NK-92 (cell line): ENCODE results near the gene CERT1.

Experiments used
- DNase-seq: peaks from one replicate; lab custom pipeline; 2025; ENCODE audit not compliant: unreplicated experiment; lab: John Stamatoyannopoulos, UW

CERT1 gene

GRCh38 chr5:75412111-75412990, 99.1 kb downstream of the CERT1 start:
- no peak for DNase-seq

- DNase-seq, result no peak
Observed at GRCh38 chr5:75405296-75405695, 106.1 kb downstream of the CERT1 start.

GRCh38 chr5:75395277-75395676, 116.2 kb downstream of the CERT1 start:
- DNase-seq, result no peak

- DNase-seq, result no peak
Observed at GRCh38 chr5:75389430-75389829, 122.0 kb downstream of the CERT1 start.

GRCh38 chr5:75387806-75388205, 123.6 kb downstream of the CERT1 start:
- DNase-seq, result no peak

- DNase-seq, result no peak
Observed at GRCh38 chr5:75384218-75384617, 127.2 kb downstream of the CERT1 start.

GRCh38 chr5:75381456-75381855, 130.0 kb downstream of the CERT1 start:
- no peak for DNase-seq

- no peak for DNase-seq
Observed at GRCh38 chr5:75380099-75380498, 131.3 kb downstream of the CERT1 start.

GRCh38 chr5:75375414-75375813, 136.0 kb downstream of the CERT1 start:
- no peak for DNase-seq

- DNase-seq, result no peak
Observed at GRCh38 chr5:75374394-75374814, 137.0 kb downstream of the CERT1 start.

- DNase-seq, result no peak
Observed at GRCh38 chr5:75373862-75374261, 137.6 kb downstream of the CERT1 start.

GRCh38 chr5:75368391-75368790, 143.0 kb downstream of the CERT1 start:
- DNase-seq, result no peak

- no peak for DNase-seq
Observed at GRCh38 chr5:75367401-75367800, 144.0 kb downstream of the CERT1 start.

GRCh38 chr5:75366787-75367186, 144.6 kb downstream of the CERT1 start:
- DNase-seq, result no peak

GRCh38 chr5:75365740-75366139, 145.7 kb downstream of the CERT1 start:
- no peak for DNase-seq

GRCh38 chr5:75364571-75365280, 146.7 kb downstream of the CERT1 start:
- DNase-seq, result no peak

- DNase-seq, result no peak
Observed at GRCh38 chr5:75363726-75364495, 147.5 kb downstream of the CERT1 start.

GRCh38 chr5:75363111-75363510, 148.3 kb downstream of the CERT1 start:
- DNase-seq, result no peak

- no peak for DNase-seq
Observed at GRCh38 chr5:75362474-75362975, 148.9 kb downstream of the CERT1 start.

GRCh38 chr5:75361310-75361709, 150.1 kb downstream of the CERT1 start:
- DNase-seq, result no peak

GRCh38 chr5:75358117-75358516, 153.3 kb downstream of the CERT1 start:
- no peak for DNase-seq
